Suprapubic skin (tissue), 3 donors: Measurements from ENCODE around the gene HLCS.

Source experiments
- POLR2AphosphoS5 ChIP-seq, 3 donors: sonication (generic); formaldehyde crosslinking; IDR thresholded peaks; one replicate each; pipeline ENCODE4 v1.6.1; 2017; ENCODE audit warnings: antibody characterized with exemption in 3 of 3
- TF ChIP-seq, protein P1 (sequence below), 2 donors: fragments of 200-600 bp in 1 of 2; fragments of 450-650 bp in 1 of 2; sonication (generic) in 1 of 2; IDR thresholded peaks; one replicate each; pipeline ENCODE4 v1.5.1; 2016 to 2019; ENCODE audit warnings: antibody characterized with exemption in 2 of 2, mild to moderate bottlenecking in 1 of 2, moderate library complexity in 1 of 2

DNA sequence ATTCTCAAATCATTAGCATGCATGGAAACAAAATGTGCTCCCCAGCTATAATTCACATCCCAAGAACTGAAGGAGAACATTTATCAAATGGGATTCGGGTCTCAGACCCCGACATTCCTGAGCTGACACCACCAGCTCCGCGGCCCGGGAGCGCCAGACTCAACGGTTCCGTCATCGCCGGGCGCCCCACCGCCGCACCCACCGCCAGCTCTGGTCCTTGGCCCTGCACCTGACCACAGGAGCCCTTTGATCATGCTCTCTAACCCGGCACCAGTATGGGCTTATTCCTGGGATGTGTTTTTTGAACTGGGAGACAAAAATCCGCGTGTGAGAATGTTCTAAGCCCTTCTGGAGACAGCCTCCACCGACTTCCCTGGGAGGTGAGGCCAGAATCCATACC is 43.6 kb downstream of the HLCS start:
- TF ChIP-seq, protein P1, sequence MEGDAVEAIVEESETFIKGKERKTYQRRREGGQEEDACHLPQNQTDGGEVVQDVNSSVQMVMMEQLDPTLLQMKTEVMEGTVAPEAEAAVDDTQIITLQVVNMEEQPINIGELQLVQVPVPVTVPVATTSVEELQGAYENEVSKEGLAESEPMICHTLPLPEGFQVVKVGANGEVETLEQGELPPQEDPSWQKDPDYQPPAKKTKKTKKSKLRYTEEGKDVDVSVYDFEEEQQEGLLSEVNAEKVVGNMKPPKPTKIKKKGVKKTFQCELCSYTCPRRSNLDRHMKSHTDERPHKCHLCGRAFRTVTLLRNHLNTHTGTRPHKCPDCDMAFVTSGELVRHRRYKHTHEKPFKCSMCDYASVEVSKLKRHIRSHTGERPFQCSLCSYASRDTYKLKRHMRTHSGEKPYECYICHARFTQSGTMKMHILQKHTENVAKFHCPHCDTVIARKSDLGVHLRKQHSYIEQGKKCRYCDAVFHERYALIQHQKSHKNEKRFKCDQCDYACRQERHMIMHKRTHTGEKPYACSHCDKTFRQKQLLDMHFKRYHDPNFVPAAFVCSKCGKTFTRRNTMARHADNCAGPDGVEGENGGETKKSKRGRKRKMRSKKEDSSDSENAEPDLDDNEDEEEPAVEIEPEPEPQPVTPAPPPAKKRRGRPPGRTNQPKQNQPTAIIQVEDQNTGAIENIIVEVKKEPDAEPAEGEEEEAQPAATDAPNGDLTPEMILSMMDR (IDR thresholded peaks at IDR 0.05): no peak
- TF ChIP-seq POLR2AphosphoS5 (IDR thresholded peaks at IDR 0.05): no peak
